ENCODE measurements around the gene TTYH1. TPM values are rescaled to one million over a fixed set of nuclear protein-coding genes. Genes with fewer than 3 reads are reported as not detected.
"Not testable (repeated sequence)": the region's sequence is repeated elsewhere in the genome, so short reads cannot be mapped to it uniquely, and the experiment has no call there.

The TTYH1 gene
- total RNA-seq, 1 donor from 2014 or later = not detected

- peak; percentile 95 for DNase-seq (ENCODE audit: extremely low spot score, unreplicated experiment)
- H3K9me3 Mint-ChIP-seq (ENCODE audit: unreplicated experiment) = no peaks in the 10 kb centered on the region
These were observed 49.6 kb downstream of the TTYH1 start for GRCh38 chr19:54464630-54465425.

GRCh38 chr19:54465426-54466109 is 50.3 kb downstream of the TTYH1 start:
- TF ChIP-seq, protein P1, sequence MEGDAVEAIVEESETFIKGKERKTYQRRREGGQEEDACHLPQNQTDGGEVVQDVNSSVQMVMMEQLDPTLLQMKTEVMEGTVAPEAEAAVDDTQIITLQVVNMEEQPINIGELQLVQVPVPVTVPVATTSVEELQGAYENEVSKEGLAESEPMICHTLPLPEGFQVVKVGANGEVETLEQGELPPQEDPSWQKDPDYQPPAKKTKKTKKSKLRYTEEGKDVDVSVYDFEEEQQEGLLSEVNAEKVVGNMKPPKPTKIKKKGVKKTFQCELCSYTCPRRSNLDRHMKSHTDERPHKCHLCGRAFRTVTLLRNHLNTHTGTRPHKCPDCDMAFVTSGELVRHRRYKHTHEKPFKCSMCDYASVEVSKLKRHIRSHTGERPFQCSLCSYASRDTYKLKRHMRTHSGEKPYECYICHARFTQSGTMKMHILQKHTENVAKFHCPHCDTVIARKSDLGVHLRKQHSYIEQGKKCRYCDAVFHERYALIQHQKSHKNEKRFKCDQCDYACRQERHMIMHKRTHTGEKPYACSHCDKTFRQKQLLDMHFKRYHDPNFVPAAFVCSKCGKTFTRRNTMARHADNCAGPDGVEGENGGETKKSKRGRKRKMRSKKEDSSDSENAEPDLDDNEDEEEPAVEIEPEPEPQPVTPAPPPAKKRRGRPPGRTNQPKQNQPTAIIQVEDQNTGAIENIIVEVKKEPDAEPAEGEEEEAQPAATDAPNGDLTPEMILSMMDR (IDR thresholded peaks at IDR 0.05) = no peak
- Mint-ChIP-seq H3K27me3 (ENCODE audit: unreplicated experiment) (no peaks in the 10 kb centered on the region), H3K27ac (ENCODE audit: unreplicated experiment) (peak overlapping the region; percentile 69), H3K9me3 (ENCODE audit: unreplicated experiment) (no peaks in the 10 kb centered on the region), H3K4me3 (ENCODE audit: unreplicated experiment) (peak overlapping the region; percentile 26), H3K4me1 (ENCODE audit: unreplicated experiment) (peaks cover 37% of the 10 kb centered on the region), H3K36me3 (ENCODE audit: unreplicated experiment) (peaks cover 12% of the 10 kb centered on the region)
- no peak for DNase-seq (ENCODE audit: extremely low spot score, unreplicated experiment)

More at GRCh38 chr19:54464630-54465425, 49.6 kb downstream of the TTYH1 start:
- TF ChIP-seq, protein P1 (IDR thresholded peaks at IDR 0.05) = no peak
- Mint-ChIP-seq H3K27me3 (ENCODE audit: unreplicated experiment) (no peaks in the 10 kb centered on the region), H3K4me3 (ENCODE audit: unreplicated experiment) (peak overlapping the region; percentile 82), H3K27ac (ENCODE audit: unreplicated experiment) (peak overlapping the region; percentile 98), H3K36me3 (ENCODE audit: unreplicated experiment) (peaks cover 10% of the 10 kb centered on the region), H3K4me1 (ENCODE audit: unreplicated experiment) (peaks cover 30% of the 10 kb centered on the region)

GRCh38 chr19:54466110-54466480 is 50.8 kb downstream of the TTYH1 start:
- H3K9me3 Mint-ChIP-seq (ENCODE audit: unreplicated experiment); DNase-seq (ENCODE audit: extremely low spot score, unreplicated experiment); H3K27me3 Mint-ChIP-seq (ENCODE audit: unreplicated experiment): not testable (repeated sequence)
- Mint-ChIP-seq H3K4me1 (ENCODE audit: unreplicated experiment) (peaks cover 40% of the 10 kb centered on the region), H3K36me3 (ENCODE audit: unreplicated experiment) (peaks cover 12% of the 10 kb centered on the region), H3K4me3 (ENCODE audit: unreplicated experiment) (peak overlapping the region; percentile 26), H3K27ac (ENCODE audit: unreplicated experiment) (peak overlapping the region; percentile 69)

- Mint-ChIP-seq H3K27ac (ENCODE audit: unreplicated experiment) (no peak overlapping the region), H3K4me3 (ENCODE audit: unreplicated experiment) (no peak overlapping the region), H3K4me1 (ENCODE audit: unreplicated experiment) (peaks cover 35% of the 10 kb centered on the region), H3K27me3 (ENCODE audit: unreplicated experiment) (no peaks in the 10 kb centered on the region), H3K9me3 (ENCODE audit: unreplicated experiment) (no peaks in the 10 kb centered on the region), H3K36me3 (ENCODE audit: unreplicated experiment) (peaks cover 12% of the 10 kb centered on the region)
- TF ChIP-seq, protein P1 (IDR thresholded peaks at IDR 0.05) = no peak
- no peak for DNase-seq (ENCODE audit: extremely low spot score, unreplicated experiment)
These were observed 54.3 kb downstream of the TTYH1 start for GRCh38 chr19:54469496-54469934.

- Mint-ChIP-seq H3K4me3 (ENCODE audit: unreplicated experiment) (peak overlapping the region; percentile 82), H3K4me1 (ENCODE audit: unreplicated experiment) (peaks cover 32% of the 10 kb centered on the region), H3K27me3 (ENCODE audit: unreplicated experiment) (no peaks in the 10 kb centered on the region), H3K36me3 (ENCODE audit: unreplicated experiment) (peaks cover 10% of the 10 kb centered on the region), H3K9me3 (ENCODE audit: unreplicated experiment) (no peaks in the 10 kb centered on the region), H3K27ac (ENCODE audit: unreplicated experiment) (peak overlapping the region; percentile 68)
- TF ChIP-seq, protein P1 (IDR thresholded peaks at IDR 0.05) = no peak
- DNase-seq (ENCODE audit: extremely low spot score, unreplicated experiment) = no peak
These were observed 55.1 kb downstream of the TTYH1 start for GRCh38 chr19:54470276-54470887.

Measured in osteocyte (in vitro differentiated cells).